ENCODE results near the gene MAST4.

- no peak for TF ChIP-seq POLR2A (IDR thresholded peaks at IDR 0.05; ENCODE audit: low read length)
- no peak for TF ChIP-seq EP300 (IDR thresholded peaks at IDR 0.05)
- TF ChIP-seq, protein P1, sequence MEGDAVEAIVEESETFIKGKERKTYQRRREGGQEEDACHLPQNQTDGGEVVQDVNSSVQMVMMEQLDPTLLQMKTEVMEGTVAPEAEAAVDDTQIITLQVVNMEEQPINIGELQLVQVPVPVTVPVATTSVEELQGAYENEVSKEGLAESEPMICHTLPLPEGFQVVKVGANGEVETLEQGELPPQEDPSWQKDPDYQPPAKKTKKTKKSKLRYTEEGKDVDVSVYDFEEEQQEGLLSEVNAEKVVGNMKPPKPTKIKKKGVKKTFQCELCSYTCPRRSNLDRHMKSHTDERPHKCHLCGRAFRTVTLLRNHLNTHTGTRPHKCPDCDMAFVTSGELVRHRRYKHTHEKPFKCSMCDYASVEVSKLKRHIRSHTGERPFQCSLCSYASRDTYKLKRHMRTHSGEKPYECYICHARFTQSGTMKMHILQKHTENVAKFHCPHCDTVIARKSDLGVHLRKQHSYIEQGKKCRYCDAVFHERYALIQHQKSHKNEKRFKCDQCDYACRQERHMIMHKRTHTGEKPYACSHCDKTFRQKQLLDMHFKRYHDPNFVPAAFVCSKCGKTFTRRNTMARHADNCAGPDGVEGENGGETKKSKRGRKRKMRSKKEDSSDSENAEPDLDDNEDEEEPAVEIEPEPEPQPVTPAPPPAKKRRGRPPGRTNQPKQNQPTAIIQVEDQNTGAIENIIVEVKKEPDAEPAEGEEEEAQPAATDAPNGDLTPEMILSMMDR (IDR thresholded peaks at IDR 0.05), result no peak
- no peak for TF ChIP-seq HEYL (CRISPR knock-in tag; IDR thresholded peaks at IDR 0.05)
- TF ChIP-seq KDM1A (IDR thresholded peaks at IDR 0.05; ENCODE audit: low read depth), result no peak
These were observed 433.3 kb downstream of the MAST4 start for GRCh38 chr5:67029481-67029880.

All from A549 (cell line).